ENCODE data around the gene CTCFL. TPM values are rescaled to one million over a fixed set of nuclear protein-coding genes. Genes with fewer than 3 reads are reported as not detected.

CTCFL gene
- total RNA-seq, 1 donor from 2014 or later, result 0.07 TPM

- no peak overlapping the region for H3K27ac Mint-ChIP-seq
- H3K4me1 Mint-ChIP-seq (ENCODE audit: unreplicated experiment), result peaks cover 14% of the 10 kb centered on the region
- H3K27me3 Mint-ChIP-seq, result peaks cover 46% of the 10 kb centered on the region
- DNase-seq (ENCODE audit: extremely low spot score, unreplicated experiment), result no peak
- H3K36me3 Mint-ChIP-seq, result no peaks in the 10 kb centered on the region
- no peak for TF ChIP-seq CTCF (conservative IDR thresholded peaks at IDR 0.05)
- H3K4me3 Mint-ChIP-seq, result no peak overlapping the region
- H3K9me3 Mint-ChIP-seq, result no peaks in the 10 kb centered on the region
These were observed 36.7 kb upstream of the CTCFL start for GRCh38 chr20:57561356-57562279.

DNA sequence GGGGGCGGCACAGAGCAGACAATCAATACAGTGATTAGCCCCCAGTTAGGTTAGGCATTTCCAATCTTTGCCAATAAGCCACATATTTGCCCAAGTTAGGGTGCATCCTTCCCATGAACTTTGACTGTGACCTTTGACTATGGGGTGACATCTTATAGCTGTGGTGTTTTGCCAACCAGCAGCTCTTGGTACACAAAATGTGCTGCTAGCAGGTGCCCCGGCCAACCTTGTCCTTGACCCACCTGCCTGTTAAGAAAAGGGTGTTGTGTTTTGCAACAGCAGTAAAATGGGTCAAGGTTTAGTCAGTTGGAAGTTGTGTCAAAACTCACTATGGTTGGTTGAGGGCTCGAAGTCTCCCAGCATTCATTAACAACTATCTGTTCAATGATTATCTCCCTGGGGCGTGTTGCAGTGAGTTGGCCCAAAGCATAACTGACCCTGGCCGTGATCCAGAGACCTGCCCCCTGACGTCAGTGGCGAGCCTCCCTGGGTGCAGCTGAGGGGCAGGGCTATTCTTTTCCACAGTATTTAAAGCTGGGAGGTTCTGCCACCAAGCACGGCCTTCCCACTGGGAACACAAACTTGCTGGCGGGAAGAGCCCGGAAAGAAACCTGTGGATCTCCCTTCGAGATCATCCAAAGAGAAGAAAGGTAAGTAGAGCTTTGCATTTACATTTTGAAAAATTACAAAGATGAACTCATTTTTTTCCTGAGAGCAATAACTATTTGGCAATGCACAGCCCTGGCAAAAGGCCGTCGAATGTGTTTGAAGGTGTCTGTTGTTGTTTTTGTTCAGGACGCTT lies 35.8 kb upstream of the CTCFL start, which contains the start of gene PCK1:
PCK1 (plus strand) TSS at position 557 of the 802 bp plus-strand sequence. CDS start 302 bp downstream, outside the sequence.
- H3K4me3 Mint-ChIP-seq, result peak within 1 kb of the TSS; percentile 22
- H3K27me3 Mint-ChIP-seq, result peaks cover 44% of the 10 kb centered on the region
- DNase-seq (ENCODE audit: extremely low spot score, unreplicated experiment), result no peak
- peak within 1 kb of the TSS; percentile 70 for H3K27ac Mint-ChIP-seq
- H3K36me3 Mint-ChIP-seq, result no peaks in the 10 kb centered on the region
- no peak for TF ChIP-seq CTCF (conservative IDR thresholded peaks at IDR 0.05)
- H3K4me1 Mint-ChIP-seq (ENCODE audit: unreplicated experiment), result peaks cover 14% of the 10 kb centered on the region
- no peaks in the 10 kb centered on the region for H3K9me3 Mint-ChIP-seq

GRCh38 chr20:57559658-57560553 lies 35.0 kb upstream of the CTCFL start:
- Mint-ChIP-seq H3K27ac (no peak overlapping the region), H3K27me3 (peaks cover 47% of the 10 kb centered on the region), H3K36me3 (no peaks in the 10 kb centered on the region), H3K4me3 (no peak overlapping the region), H3K9me3 (no peaks in the 10 kb centered on the region), H3K4me1 (ENCODE audit: unreplicated experiment) (peaks cover 14% of the 10 kb centered on the region)
- TF ChIP-seq CTCF (conservative IDR thresholded peaks at IDR 0.05), result no peak
- DNase-seq (ENCODE audit: extremely low spot score, unreplicated experiment), result no peak

DNA sequence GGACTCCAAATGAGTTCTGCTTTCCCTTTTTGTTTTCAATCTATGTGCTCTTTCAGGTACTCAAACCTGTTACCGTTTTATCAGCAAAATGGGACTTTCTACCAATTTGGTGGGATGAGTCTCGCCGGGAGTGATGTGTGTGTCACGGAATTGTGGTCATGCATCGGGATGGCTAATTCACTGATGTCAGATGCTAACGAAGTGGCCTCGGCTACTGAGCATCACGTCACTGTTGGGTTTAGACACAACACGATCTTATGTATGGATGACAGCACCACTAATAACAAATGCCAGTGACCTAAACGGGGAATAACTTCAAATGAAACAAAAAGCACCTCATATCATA lies 34.3 kb upstream of the CTCFL start:
- no peak for TF ChIP-seq CTCF (conservative IDR thresholded peaks at IDR 0.05)
- no peaks in the 10 kb centered on the region for H3K9me3 Mint-ChIP-seq
- DNase-seq (ENCODE audit: extremely low spot score, unreplicated experiment), result no peak
- H3K4me1 Mint-ChIP-seq (ENCODE audit: unreplicated experiment), result peaks cover 14% of the 10 kb centered on the region
- no peak overlapping the region for H3K27ac Mint-ChIP-seq
- no peaks in the 10 kb centered on the region for H3K36me3 Mint-ChIP-seq
- no peak overlapping the region for H3K4me3 Mint-ChIP-seq
- peaks cover 47% of the 10 kb centered on the region for H3K27me3 Mint-ChIP-seq
